ENCODE measurements around the gene TCEA3. TPM values are rescaled to one million over a fixed set of nuclear protein-coding genes. Genes with fewer than 3 reads are reported as not detected.

The TCEA3 gene
- total and polyA plus RNA-seq, 3 experiments from 2014 or later = 1.4 to 11.1 (median 1.7) TPM

- Histone ChIP-seq H3K4me1 (ENCODE audit: insufficient read depth, low read length) (no peaks in the 10 kb centered on the region), H3K27me3 (ENCODE audit: insufficient read depth, low read length, poor library complexity, severe bottlenecking) (no peaks in the 10 kb centered on the region), H3K9me3 (ENCODE audit: low read length) (no peaks in the 10 kb centered on the region), H3K36me3 (ENCODE audit: insufficient read depth, low read length) (no peaks in the 10 kb centered on the region), H3K4me3 (ENCODE audit: low read length) (no peak overlapping the region), H3K27ac (ENCODE audit: low read depth, low read length) (no peak overlapping the region)
- Mint-ChIP-seq H3K4me1 (no peaks in the 10 kb centered on the region), H3K9me3 (no peaks in the 10 kb centered on the region), H3K27me3 (peaks cover 3 to 4% of the 10 kb centered on the region in 2 donors), H3K36me3 (no peaks in the 10 kb centered on the region), H3K4me3 (no peak overlapping the region), H3K27ac (peak overlapping the region in 1 of 8 donors; percentile 50)
- ChIA-PET CTCF (interaction anchor here (0.9 kb wide), 1 partner anchor 9 kb away, joined by 3 read pairs; no protein-coding TSS in a partner anchor), POLR2A (no interaction called here)
- DNase-seq = no peak
These were observed 18.2 kb upstream of the TCEA3 start for GRCh38 chr1:23442751-23443150.

GRCh38 chr1:23441446-23442148 lies 17.0 kb upstream of the TCEA3 start:
- no peaks in the 10 kb centered on the region for H3K36me3 Mint-ChIP-seq
- no peak for DNase-seq
- H3K9me3 Mint-ChIP-seq = no peaks in the 10 kb centered on the region
- no peaks in the 10 kb centered on the region for H3K4me1 Mint-ChIP-seq
- H3K4me3 Mint-ChIP-seq = no peak overlapping the region
- Histone ChIP-seq H3K9me3 (ENCODE audit: low read length) (no peaks in the 10 kb centered on the region), H3K27ac (ENCODE audit: low read depth, low read length) (no peak overlapping the region), H3K4me1 (ENCODE audit: insufficient read depth, low read length) (no peaks in the 10 kb centered on the region), H3K27me3 (ENCODE audit: insufficient read depth, low read length, poor library complexity, severe bottlenecking) (no peaks in the 10 kb centered on the region), H3K4me3 (ENCODE audit: low read length) (no peak overlapping the region), H3K36me3 (ENCODE audit: insufficient read depth, low read length) (no peaks in the 10 kb centered on the region)
- no peak overlapping the region for H3K27ac Mint-ChIP-seq
- H3K27me3 Mint-ChIP-seq = peaks cover 3 to 6% of the 10 kb centered on the region in 2 donors
- CTCF ChIA-PET = no interaction called here
- POLR2A ChIA-PET = no interaction called here

DNA sequence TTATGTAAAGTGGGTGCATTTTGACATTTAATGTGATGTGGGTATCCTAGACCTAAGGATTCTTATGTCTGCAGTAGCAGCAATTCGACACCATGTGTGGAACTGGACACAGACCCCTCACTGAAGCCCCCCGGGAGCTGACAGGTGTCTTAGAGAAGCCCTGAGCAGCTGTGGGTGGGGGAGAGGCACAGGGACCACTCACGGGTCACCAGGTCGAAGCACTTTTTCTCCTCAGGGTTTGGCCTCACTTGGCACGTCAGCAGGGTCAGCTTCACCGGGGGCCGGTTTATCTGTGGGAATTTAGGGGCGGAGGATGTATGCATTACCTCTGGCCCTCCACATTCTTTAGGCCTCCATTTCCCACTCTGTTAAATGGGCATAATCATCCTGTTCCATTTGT lies 14.0 kb upstream of the TCEA3 start:
- Histone ChIP-seq H3K4me1 (ENCODE audit: insufficient read depth, low read length) (no peaks in the 10 kb centered on the region), H3K4me3 (ENCODE audit: low read length) (no peak overlapping the region), H3K9me3 (ENCODE audit: low read length) (no peaks in the 10 kb centered on the region), H3K27me3 (ENCODE audit: insufficient read depth, low read length, poor library complexity, severe bottlenecking) (no peaks in the 10 kb centered on the region), H3K36me3 (ENCODE audit: insufficient read depth, low read length) (no peaks in the 10 kb centered on the region), H3K27ac (ENCODE audit: low read depth, low read length) (no peak overlapping the region)
- Mint-ChIP-seq H3K27ac (no peak overlapping the region), H3K36me3 (no peaks in the 10 kb centered on the region), H3K27me3 (peaks cover 8 to 9% of the 10 kb centered on the region in 2 donors), H3K9me3 (no peaks in the 10 kb centered on the region), H3K4me1 (no peaks in the 10 kb centered on the region), H3K4me3 (no peak overlapping the region)
- DNase-seq = no peak
- ChIA-PET CTCF (no interaction called here), POLR2A (no interaction called here)

DNA sequence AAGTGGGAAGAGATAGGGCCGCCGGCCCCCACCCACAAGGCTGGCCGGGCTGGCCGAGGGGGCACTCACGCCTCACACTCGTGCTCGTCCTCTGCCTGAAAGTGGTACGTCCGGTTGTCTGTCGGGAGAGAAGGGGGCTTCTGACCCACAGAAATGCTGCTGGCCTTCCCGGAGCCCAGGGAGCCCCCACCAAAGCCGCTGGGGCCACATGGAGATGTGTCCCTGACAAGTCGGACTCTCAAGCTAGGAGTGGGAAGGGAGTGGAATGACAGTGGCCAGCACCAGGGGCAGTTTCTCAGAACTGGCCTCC lies 12.8 kb upstream of the TCEA3 start:
- no peaks in the 10 kb centered on the region for H3K36me3 ChIP-seq (ENCODE audit: insufficient read depth, low read length)
- Mint-ChIP-seq H3K27ac (no peak overlapping the region), H3K9me3 (no peaks in the 10 kb centered on the region), H3K36me3 (no peaks in the 10 kb centered on the region), H3K4me1 (no peaks in the 10 kb centered on the region), H3K27me3 (peaks cover 8 to 9% of the 10 kb centered on the region in 2 donors), H3K4me3 (peak overlapping the region in 2 of 7 donors; percentile 6 to 16)
- H3K27me3 ChIP-seq (ENCODE audit: insufficient read depth, low read length, poor library complexity, severe bottlenecking) = no peaks in the 10 kb centered on the region
- CTCF ChIA-PET = no interaction called here
- H3K9me3 ChIP-seq (ENCODE audit: low read length) = no peaks in the 10 kb centered on the region
- no peak for DNase-seq
- POLR2A ChIA-PET = no interaction called here
- no peak overlapping the region for H3K4me3 ChIP-seq (ENCODE audit: low read length)
- no peaks in the 10 kb centered on the region for H3K4me1 ChIP-seq (ENCODE audit: insufficient read depth, low read length)
- H3K27ac ChIP-seq (ENCODE audit: low read depth, low read length) = no peak overlapping the region

DNA sequence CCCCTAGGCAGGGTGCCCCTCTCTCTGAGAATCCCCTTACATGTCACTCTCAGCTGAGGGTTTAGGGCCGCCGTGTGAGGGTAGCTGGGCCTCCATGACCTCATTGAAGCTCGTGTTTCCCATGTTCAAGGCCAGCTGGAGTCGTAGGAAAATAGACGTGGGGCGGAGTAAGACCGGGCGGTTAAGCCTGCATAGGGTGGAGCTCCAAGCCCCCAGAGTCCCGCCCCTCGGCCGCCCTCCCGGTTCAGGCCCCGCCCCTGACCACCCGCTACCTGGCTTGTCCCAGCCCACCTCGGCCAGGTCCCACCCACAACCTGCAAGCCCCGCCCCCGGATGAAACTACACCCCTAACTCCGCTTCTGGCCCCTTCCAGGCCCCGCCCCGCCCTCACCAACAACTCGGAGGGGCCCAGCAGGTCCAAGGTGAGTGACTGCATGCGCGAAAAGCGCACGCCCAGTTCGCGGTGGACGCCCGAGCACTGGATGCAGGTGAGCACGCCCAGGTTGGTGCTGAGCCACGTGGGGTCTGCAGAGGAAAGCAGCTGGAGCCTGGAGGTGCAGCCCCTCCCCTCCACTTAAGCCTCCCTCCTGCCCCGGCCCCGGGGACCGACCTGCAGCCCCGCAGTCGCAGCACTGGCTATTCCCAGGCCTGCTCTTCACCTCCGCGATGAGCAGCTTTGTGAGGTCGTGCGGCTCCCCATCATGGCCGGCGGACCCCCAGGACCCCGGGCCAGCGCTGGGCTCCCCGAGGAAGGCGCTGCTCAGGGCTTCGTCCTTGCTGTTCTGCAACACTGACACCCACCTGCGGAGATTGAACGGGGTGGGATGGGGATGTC lies 12.2 kb upstream of the TCEA3 start:
- Mint-ChIP-seq H3K27ac (no peak overlapping the region), H3K4me3 (peak overlapping the region in 1 of 7 donors; percentile 76), H3K4me1 (no peaks in the 10 kb centered on the region), H3K9me3 (no peaks in the 10 kb centered on the region), H3K36me3 (no peaks in the 10 kb centered on the region), H3K27me3 (peaks cover 5 to 9% of the 10 kb centered on the region in 2 donors)
- Histone ChIP-seq H3K4me3 (ENCODE audit: low read length) (no peak overlapping the region), H3K36me3 (ENCODE audit: insufficient read depth, low read length) (no peaks in the 10 kb centered on the region), H3K9me3 (ENCODE audit: low read length) (no peaks in the 10 kb centered on the region), H3K27me3 (ENCODE audit: insufficient read depth, low read length, poor library complexity, severe bottlenecking) (no peaks in the 10 kb centered on the region), H3K27ac (ENCODE audit: low read depth, low read length) (no peak overlapping the region), H3K4me1 (ENCODE audit: insufficient read depth, low read length) (no peaks in the 10 kb centered on the region)
- peak in 3 of 5 donors; percentile 38 to 59 (median 40) for DNase-seq
- ChIA-PET CTCF (no interaction called here), POLR2A (no interaction called here)

- Histone ChIP-seq H3K9me3 (ENCODE audit: low read length) (no peaks in the 10 kb centered on the region), H3K27me3 (ENCODE audit: insufficient read depth, low read length, poor library complexity, severe bottlenecking) (no peaks in the 10 kb centered on the region), H3K4me3 (ENCODE audit: low read length) (no peak overlapping the region), H3K27ac (ENCODE audit: low read depth, low read length) (no peak overlapping the region), H3K4me1 (ENCODE audit: insufficient read depth, low read length) (no peaks in the 10 kb centered on the region), H3K36me3 (ENCODE audit: insufficient read depth, low read length) (no peaks in the 10 kb centered on the region)
- no peak for DNase-seq
- Mint-ChIP-seq H3K36me3 (no peaks in the 10 kb centered on the region), H3K9me3 (no peaks in the 10 kb centered on the region), H3K4me1 (no peaks in the 10 kb centered on the region), H3K4me3 (no peak overlapping the region), H3K27me3 (peaks cover 9% of the 10 kb centered on the region in 2 donors), H3K27ac (no peak overlapping the region)
- ChIA-PET POLR2A (no interaction called here), CTCF (interaction anchor here (1.2 to 1.3 kb wide), 2 partner anchors 9 to 30 kb away, joined by 3 read pairs; no protein-coding TSS in a partner anchor)
These were observed 9.8 kb upstream of the TCEA3 start for GRCh38 chr1:23434260-23434775.

DNA sequence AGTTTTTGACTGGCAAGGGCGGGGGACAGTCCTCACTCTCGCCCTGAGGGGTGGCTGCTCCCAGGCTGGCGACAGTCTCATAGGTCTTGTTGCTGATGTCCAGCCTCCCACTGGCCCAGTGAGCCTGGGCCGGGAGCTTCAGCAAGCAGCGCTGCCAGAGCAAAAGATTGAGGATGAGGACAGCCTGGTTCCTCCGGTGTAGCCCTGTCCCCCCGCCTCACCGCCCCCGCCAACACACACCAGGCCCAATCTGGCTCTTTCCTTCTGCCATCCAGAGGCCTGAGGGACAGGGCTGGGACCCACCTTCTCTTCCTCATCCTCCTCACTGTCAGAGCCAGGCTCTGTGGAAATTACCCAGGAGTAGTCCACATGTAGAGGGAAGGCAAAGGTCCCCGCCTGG lies 8.6 kb upstream of the TCEA3 start:
- no peaks in the 10 kb centered on the region for H3K9me3 Mint-ChIP-seq
- no peaks in the 10 kb centered on the region for H3K36me3 Mint-ChIP-seq
- no peak overlapping the region for H3K27ac ChIP-seq (ENCODE audit: low read depth, low read length)
- no peak overlapping the region for H3K4me3 Mint-ChIP-seq
- H3K9me3 ChIP-seq (ENCODE audit: low read length) = no peaks in the 10 kb centered on the region
- H3K4me3 ChIP-seq (ENCODE audit: low read length) = no peak overlapping the region
- no peaks in the 10 kb centered on the region for H3K27me3 ChIP-seq (ENCODE audit: insufficient read depth, low read length, poor library complexity, severe bottlenecking)
- H3K4me1 ChIP-seq (ENCODE audit: insufficient read depth, low read length) = no peaks in the 10 kb centered on the region
- H3K4me1 Mint-ChIP-seq = no peaks in the 10 kb centered on the region
- DNase-seq = no peak
- peaks cover 8 to 11% of the 10 kb centered on the region in 2 donors for H3K27me3 Mint-ChIP-seq
- ChIA-PET CTCF (interaction anchor here (1.2 to 1.3 kb wide), 2 partner anchors 8 to 29 kb away, joined by 3 read pairs; no protein-coding TSS in a partner anchor), POLR2A (no interaction called here)
- no peaks in the 10 kb centered on the region for H3K36me3 ChIP-seq (ENCODE audit: insufficient read depth, low read length)
- H3K27ac Mint-ChIP-seq = no peak overlapping the region

DNA sequence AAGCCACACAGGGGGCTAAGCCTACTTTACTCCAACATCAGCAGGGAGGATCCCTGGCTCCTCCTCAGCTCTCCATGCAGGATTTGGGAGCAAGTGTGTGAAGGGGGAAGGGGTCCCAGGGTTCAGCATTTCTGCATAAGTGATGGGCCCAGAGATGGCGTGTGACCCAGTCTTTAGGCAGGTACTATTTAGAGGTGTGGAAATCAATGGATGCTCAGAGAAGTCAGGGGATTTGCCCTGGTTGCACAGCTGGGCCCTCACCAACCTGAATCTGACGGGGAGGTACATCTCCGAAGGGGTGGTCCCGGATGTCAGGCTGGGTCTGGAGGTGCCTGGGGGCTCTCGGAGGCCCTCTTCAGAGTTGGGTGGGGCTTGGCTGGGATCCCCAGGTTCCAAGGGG lies 6.9 kb upstream of the TCEA3 start:
- no peak for DNase-seq
- no peak overlapping the region for H3K27ac Mint-ChIP-seq
- no peaks in the 10 kb centered on the region for H3K9me3 ChIP-seq (ENCODE audit: low read length)
- H3K36me3 ChIP-seq (ENCODE audit: insufficient read depth, low read length) = no peaks in the 10 kb centered on the region
- no peak overlapping the region for H3K4me3 Mint-ChIP-seq
- H3K4me1 ChIP-seq (ENCODE audit: insufficient read depth, low read length) = no peaks in the 10 kb centered on the region
- ChIA-PET POLR2A (no interaction called here), CTCF (no interaction called here)
- H3K9me3 Mint-ChIP-seq = no peaks in the 10 kb centered on the region
- no peaks in the 10 kb centered on the region for H3K4me1 Mint-ChIP-seq
- H3K27ac ChIP-seq (ENCODE audit: low read depth, low read length) = no peak overlapping the region
- H3K4me3 ChIP-seq (ENCODE audit: low read length) = no peak overlapping the region
- H3K27me3 Mint-ChIP-seq = peaks cover 7 to 13% of the 10 kb centered on the region in 2 donors
- H3K27me3 ChIP-seq (ENCODE audit: insufficient read depth, low read length, poor library complexity, severe bottlenecking) = no peaks in the 10 kb centered on the region
- H3K36me3 Mint-ChIP-seq = no peaks in the 10 kb centered on the region

All from CD8-positive, alpha-beta memory T cell (primary cell).